Cardiac fibroblast (primary cell): ENCODE results near the gene HNRNPDL.

Source experiments
- DNase-seq, 2 donors: peaks; one replicate each; pipeline versions ENCODE4 v3.0.0 to v3.0.0-alpha.2; 2010; ENCODE audit warnings: low read depth in 2 of 2
- H3K4me3 ChIP-seq, 2 donors: replicated peaks in 1 of 2; 1 replicate in 1 of 2; 2 replicates in 1 of 2; pipeline ENCODE4 v1.5.1; 2011; ENCODE audit warnings: low read depth in 2 of 2, low read length in 2 of 2, mild to moderate bottlenecking in 2 of 2, moderate library complexity in 1 of 2
- TF ChIP-seq, protein P1 (sequence below): IDR thresholded peaks from one replicate; pipeline ENCODE4 v1.5.1; 2011; ENCODE audit warnings: low read depth, mild to moderate bottlenecking, low read length, inconsistent platforms

Gene HNRNPDL

GRCh38 chr4:82434949-82435348 is 4.7 kb upstream of the HNRNPDL start:
- TF ChIP-seq, protein P1, sequence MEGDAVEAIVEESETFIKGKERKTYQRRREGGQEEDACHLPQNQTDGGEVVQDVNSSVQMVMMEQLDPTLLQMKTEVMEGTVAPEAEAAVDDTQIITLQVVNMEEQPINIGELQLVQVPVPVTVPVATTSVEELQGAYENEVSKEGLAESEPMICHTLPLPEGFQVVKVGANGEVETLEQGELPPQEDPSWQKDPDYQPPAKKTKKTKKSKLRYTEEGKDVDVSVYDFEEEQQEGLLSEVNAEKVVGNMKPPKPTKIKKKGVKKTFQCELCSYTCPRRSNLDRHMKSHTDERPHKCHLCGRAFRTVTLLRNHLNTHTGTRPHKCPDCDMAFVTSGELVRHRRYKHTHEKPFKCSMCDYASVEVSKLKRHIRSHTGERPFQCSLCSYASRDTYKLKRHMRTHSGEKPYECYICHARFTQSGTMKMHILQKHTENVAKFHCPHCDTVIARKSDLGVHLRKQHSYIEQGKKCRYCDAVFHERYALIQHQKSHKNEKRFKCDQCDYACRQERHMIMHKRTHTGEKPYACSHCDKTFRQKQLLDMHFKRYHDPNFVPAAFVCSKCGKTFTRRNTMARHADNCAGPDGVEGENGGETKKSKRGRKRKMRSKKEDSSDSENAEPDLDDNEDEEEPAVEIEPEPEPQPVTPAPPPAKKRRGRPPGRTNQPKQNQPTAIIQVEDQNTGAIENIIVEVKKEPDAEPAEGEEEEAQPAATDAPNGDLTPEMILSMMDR: no peak
- no peak for DNase-seq
- H3K4me3 ChIP-seq: no peak overlapping the region

DNA sequence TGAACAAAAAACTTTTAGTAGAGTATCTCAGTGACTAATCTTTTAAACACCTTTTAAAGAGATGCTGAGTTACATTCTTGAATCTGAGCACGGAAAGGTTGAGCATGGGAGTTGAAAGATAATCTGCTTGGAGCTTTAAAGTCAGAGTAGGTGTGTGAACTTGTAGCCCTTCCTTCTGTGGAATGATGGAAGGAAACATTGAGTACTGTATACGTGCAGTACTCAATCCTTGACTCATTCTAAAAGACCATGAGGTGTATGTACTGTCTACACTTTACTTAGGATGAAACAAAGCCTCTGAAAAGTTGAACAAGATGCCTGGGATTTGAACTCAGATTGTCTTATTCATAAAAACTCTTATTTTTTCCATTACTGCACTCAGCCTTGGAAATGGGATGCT is 3.5 kb upstream of the HNRNPDL start:
- DNase-seq: no peak
- TF ChIP-seq, protein P1: no peak
- no peak overlapping the region for H3K4me3 ChIP-seq

GRCh38 chr4:82432596-82432995 is 2.3 kb upstream of the HNRNPDL start:
- TF ChIP-seq, protein P1: no peak
- DNase-seq: no peak
- H3K4me3 ChIP-seq: no peak overlapping the region

DNA sequence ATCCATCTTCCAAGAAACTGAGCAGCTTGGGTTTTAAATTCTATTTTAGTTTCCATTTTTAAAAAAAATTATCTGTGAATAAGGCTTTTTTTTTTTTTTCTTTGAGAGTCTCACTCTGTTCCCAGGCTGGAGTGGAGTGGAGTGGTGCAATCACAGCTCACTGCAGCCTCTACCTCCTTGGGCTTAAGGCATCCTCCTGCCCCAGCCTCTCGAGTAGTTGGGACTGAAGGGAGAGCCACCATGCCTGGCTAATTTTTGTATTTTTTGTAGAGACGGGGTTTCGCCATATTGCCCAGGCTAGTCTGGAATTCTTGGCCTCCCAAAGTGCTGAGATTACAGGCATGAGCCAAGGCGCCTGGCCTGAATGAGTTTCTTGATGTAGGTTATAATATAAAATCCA is 1.6 kb upstream of the HNRNPDL start:
- TF ChIP-seq, protein P1: no peak
- H3K4me3 ChIP-seq: peak overlapping the region in 1 of 2 donors; percentile 94
- no peak for DNase-seq

DNA sequence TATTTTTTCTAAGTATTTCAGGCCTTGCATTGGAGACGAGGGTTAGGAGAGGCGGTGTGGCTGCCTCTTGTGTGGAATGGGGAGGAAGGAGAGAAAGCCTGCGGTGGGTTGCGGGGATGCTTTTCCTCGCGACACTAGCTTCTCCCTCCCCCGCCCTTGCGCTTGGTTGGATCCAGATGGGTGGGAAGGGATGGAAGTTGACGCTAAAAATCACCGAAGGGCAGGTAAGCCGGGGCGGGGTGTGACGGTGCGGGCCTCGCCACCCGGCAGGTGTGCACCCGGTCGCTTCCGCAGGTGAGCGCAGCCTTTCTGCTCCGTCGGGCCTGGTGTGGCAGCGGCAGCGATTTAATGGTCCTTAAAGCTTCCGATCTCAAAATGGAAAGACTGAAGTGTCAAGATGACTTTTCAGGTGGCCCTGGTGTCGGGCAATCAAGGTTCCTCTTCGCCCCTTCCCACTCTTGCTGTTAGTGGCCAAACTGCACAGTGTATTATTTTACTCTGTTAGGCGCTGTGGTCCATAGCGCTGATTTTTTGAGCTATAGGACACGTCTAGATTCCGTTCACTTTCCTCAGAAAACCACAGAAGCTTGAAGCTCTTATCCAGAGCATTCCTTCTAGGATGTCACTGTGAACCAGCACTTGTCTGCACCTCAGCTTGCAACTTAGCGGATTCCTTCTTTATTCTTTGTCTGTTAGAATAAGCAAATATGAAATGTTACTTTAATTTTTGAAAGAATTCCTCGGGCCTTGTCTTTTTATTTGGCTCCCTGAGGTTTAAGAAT is 893 bp upstream of the HNRNPDL start:
- TF ChIP-seq, protein P1: no peak
- H3K4me3 ChIP-seq: peak overlapping the region; percentile 94 to 95
- DNase-seq: peak; percentile 26 to 28

- no peak for DNase-seq
- TF ChIP-seq, protein P1: no peak
- H3K4me3 ChIP-seq: peak overlapping the region; percentile 94 to 95
These were observed 502 bp downstream of the HNRNPDL start for GRCh38 chr4:82429728-82430192.
